ENCODE results near the gene APBA2. TPM values are rescaled to one million over a fixed set of nuclear protein-coding genes. Genes with fewer than 3 reads are reported as not detected.
A peak's percentile ranks its signal among the peaks of the same experiment; 100 is the strongest.

APBA2 gene
- total RNA-seq, 2 experiments from 2014 or later, result 30.8 to 32.0 TPM

- H3K27me3 Mint-ChIP-seq, result peaks cover 3% of the 10 kb centered on the region
- ChIA-PET POLR2A (no interaction called here), CTCF (interaction anchor here (1.0 to 1.4 kb wide), 2 partner anchors 13 to 25 kb away, joined by 3 to 4 read pairs; no protein-coding TSS in a partner anchor)
- no peak overlapping the region for H3K4me3 Mint-ChIP-seq
- ATAC-seq (peak; percentile 59), DNase-seq (no peak)
- H3K27ac Mint-ChIP-seq, result no peak overlapping the region
- no peaks in the 10 kb centered on the region for H3K36me3 Mint-ChIP-seq (ENCODE audit: low read depth)
- TF ChIP-seq CTCF (IDR thresholded peaks at IDR 0.05), result no peak
- intact Hi-C loops (cut with micrococcal nuclease), result no loop called here
- H3K4me1 Mint-ChIP-seq (ENCODE audit: low read depth), result peaks cover 3% of the 10 kb centered on the region
- H3K9me3 Mint-ChIP-seq, result no peaks in the 10 kb centered on the region
Measured at GRCh38 chr15:29126821-29127461, 241.2 kb downstream of the APBA2 start.

DNA sequence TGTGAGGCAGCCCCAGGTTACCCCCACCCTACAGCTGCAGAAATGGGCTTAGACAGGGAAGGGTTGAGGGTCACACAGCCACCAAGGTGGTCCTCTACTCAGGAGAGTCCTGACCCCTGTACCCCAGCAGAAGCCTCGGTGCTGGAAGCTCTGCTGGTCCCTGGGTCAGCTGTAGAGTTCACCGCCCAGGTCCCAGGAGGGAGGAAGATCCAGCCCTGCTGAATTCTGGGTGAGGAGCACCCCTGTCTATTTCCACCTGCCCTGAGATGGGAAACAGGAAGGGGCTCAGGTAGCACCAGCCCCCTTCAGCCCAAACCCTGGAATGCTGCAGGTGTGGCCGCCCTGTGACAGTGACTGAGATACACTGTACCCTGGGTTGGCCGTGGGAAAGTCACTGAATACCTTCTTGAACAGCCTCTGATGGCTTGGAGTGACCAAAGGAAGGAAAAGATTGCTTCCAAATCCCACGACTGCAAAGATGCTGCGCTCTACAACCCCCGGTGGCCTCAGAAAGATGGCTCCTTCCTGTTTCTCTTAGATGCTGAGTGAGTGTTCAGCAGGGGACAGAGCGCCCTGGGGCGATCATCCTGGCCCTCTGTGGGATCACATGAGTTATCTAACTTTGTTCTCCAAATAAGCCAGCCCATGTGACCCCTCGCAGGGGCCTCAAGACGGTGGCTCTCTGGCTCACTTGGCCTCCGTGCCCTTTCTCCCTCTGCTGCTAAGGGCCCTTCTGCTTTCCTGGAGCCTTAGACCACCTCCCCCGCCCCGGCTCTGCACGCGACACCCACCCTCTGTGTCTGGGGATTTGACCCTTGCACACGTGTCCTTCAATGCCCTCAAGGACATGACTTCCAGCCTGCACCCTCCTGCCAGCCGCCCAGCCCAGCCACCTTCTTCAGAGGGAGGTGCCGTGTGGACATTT is 242.0 kb downstream of the APBA2 start:
- Mint-ChIP-seq H3K4me3 (no peak overlapping the region), H3K36me3 (ENCODE audit: low read depth) (no peaks in the 10 kb centered on the region), H3K9me3 (no peaks in the 10 kb centered on the region), H3K27ac (no peak overlapping the region), H3K4me1 (ENCODE audit: low read depth) (peaks cover 3% of the 10 kb centered on the region), H3K27me3 (peaks cover 3% of the 10 kb centered on the region)
- ChIA-PET CTCF (interaction anchor here (1.4 kb wide), 1 partner anchor 26 kb away, joined by 4 read pairs; no protein-coding TSS in a partner anchor), POLR2A (no interaction called here)
- no peak for TF ChIP-seq CTCF (IDR thresholded peaks at IDR 0.05)
- ATAC-seq (no peak), DNase-seq (no peak)
- intact Hi-C loops (cut with micrococcal nuclease), result no loop called here

DNA sequence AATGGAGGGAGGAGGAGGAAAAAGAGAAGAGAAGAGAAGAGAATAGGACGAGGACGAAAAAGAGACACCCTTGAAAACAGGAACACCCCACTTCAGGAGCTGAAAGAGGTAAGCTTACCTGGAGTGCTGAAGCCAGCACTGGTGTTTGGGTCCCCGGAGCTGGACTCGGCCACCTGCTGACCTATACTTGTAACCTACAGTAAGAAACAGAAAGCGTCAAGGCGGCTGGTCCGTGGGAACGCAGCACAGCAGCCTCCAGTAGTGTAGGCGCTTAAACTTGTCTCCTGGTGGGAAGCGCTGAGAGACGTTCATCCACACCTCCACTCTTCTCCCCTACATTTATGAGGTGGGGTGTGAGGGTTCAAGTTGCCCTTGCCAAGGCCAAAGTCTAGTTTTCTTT is 242.9 kb downstream of the APBA2 start:
- TF ChIP-seq CTCF (IDR thresholded peaks at IDR 0.05), result no peak
- CTCF ChIA-PET, result interaction anchor here (1.3 to 2.7 kb wide), 3 partner anchors 12 to 27 kb away, joined by 3 to 10 read pairs (median 7); no protein-coding TSS in a partner anchor
- DNase-seq, result no peak

GRCh38 chr15:29129221-29129620 is 243.4 kb downstream of the APBA2 start:
- ChIA-PET CTCF (interaction anchor here (1.3 to 2.7 kb wide), 3 partner anchors 11 to 27 kb away, joined by 3 to 10 read pairs (median 7); no protein-coding TSS in a partner anchor), POLR2A (no interaction called here)
- H3K27ac Mint-ChIP-seq, result no peak overlapping the region
- H3K36me3 Mint-ChIP-seq (ENCODE audit: low read depth), result no peaks in the 10 kb centered on the region
- no peak overlapping the region for H3K4me3 Mint-ChIP-seq
- H3K27me3 Mint-ChIP-seq, result peaks cover 4% of the 10 kb centered on the region
- H3K9me3 Mint-ChIP-seq, result no peaks in the 10 kb centered on the region
- intact Hi-C loops (cut with micrococcal nuclease), result no loop called here
- TF ChIP-seq CTCF (IDR thresholded peaks at IDR 0.05), result no peak
- H3K4me1 Mint-ChIP-seq (ENCODE audit: low read depth), result peaks cover 3% of the 10 kb centered on the region
- ATAC-seq (no peak), DNase-seq (no peak)

More for the DNA sequence above, 242.9 kb downstream of the APBA2 start:
- Mint-ChIP-seq H3K36me3 (ENCODE audit: low read depth) (no peaks in the 10 kb centered on the region), H3K4me1 (ENCODE audit: low read depth) (peaks cover 3% of the 10 kb centered on the region), H3K27me3 (peaks cover 4% of the 10 kb centered on the region), H3K27ac (no peak overlapping the region), H3K9me3 (no peaks in the 10 kb centered on the region), H3K4me3 (no peak overlapping the region)
- POLR2A ChIA-PET, result no interaction called here
- intact Hi-C loops (cut with micrococcal nuclease), result no loop called here
- no peak for ATAC-seq
